Measurements from ENCODE around the gene TMEM150B.

DNA sequence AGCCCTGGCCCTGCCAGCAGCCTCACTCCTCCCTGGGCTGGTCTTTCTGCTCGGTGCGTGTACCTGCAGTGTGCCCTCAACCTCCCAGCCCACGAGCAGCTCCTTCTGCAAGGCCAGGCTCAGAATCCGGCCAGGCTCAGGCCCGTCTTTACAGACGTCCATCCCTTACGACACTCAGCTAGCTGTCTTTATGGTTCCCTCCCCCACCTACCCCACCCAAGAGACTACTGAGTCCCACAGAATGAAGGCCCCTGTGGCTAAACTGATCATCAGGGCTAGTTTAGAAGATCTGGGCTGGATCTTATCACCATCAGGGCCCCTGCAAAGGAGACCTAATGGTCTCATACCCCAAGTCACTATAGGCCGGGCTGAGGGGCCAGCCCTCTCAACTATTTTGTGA lies 10.7 kb downstream of the TMEM150B start:
- TF ChIP-seq, protein P1, sequence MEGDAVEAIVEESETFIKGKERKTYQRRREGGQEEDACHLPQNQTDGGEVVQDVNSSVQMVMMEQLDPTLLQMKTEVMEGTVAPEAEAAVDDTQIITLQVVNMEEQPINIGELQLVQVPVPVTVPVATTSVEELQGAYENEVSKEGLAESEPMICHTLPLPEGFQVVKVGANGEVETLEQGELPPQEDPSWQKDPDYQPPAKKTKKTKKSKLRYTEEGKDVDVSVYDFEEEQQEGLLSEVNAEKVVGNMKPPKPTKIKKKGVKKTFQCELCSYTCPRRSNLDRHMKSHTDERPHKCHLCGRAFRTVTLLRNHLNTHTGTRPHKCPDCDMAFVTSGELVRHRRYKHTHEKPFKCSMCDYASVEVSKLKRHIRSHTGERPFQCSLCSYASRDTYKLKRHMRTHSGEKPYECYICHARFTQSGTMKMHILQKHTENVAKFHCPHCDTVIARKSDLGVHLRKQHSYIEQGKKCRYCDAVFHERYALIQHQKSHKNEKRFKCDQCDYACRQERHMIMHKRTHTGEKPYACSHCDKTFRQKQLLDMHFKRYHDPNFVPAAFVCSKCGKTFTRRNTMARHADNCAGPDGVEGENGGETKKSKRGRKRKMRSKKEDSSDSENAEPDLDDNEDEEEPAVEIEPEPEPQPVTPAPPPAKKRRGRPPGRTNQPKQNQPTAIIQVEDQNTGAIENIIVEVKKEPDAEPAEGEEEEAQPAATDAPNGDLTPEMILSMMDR (conservative IDR thresholded peaks at IDR 0.05), result no peak
- no peak for TF ChIP-seq EZH2 (IDR thresholded peaks at IDR 0.05; ENCODE audit: low read depth)

Data from PC-9 (cell line).